Neutrophil (primary cell): ENCODE results near the gene PPP1R3F.

Experiments used
- H3K27ac ChIP-seq: fragments of 200-600 bp; sonication (generic); 2 replicates; pipeline ENCODE4 v1.5.1; 2016; ENCODE audit warnings: mild to moderate bottlenecking, moderate library complexity
- H3K27me3 ChIP-seq: fragments of 200-600 bp; sonication (generic); 2 replicates; pipeline ENCODE4 v1.6.0; 2016; ENCODE audit warnings: mild to moderate bottlenecking
- H3K36me3 ChIP-seq: fragments of 200-600 bp; sonication (generic); 2 replicates; pipeline ENCODE4 v1.5.1; 2017
- H3K4me1 ChIP-seq, 2 experiments: fragments of 200-600 bp in 1 of 2; sonication (generic) in 1 of 2; 1 replicate in 1 of 2; 2 replicates in 1 of 2; pipeline versions ENCODE4 v1.5.1 to v1.6.1; 2013 to 2016; ENCODE audit warnings: low read depth in 1 of 2, low read length in 1 of 2, mild to moderate bottlenecking in 1 of 2, moderate library complexity in 1 of 2; ENCODE audit not compliant: control insufficient read depth in 1 of 2, insufficient read depth in 1 of 2
- H3K4me3 ChIP-seq, 2 experiments: fragments of 200-600 bp in 1 of 2; sonication (generic) in 1 of 2; 1 replicate in 1 of 2; 2 replicates in 1 of 2; pipeline ENCODE4 v1.5.1; 2013 to 2016; ENCODE audit warnings: low read depth in 1 of 2, low read length in 1 of 2, mild to moderate bottlenecking in 1 of 2, moderate library complexity in 1 of 2
- H3K9me3 ChIP-seq: fragments of 200-600 bp; sonication (generic); 2 replicates; pipeline ENCODE4 v1.5.1; 2016
- CTCF ChIP-seq: fragments of 200-600 bp; sonication (generic); IDR thresholded peaks from 2 replicates; pipeline ENCODE4 v1.5.1; 2016; ENCODE audit warnings: antibody characterized with exemption

PPP1R3F gene

DNA sequence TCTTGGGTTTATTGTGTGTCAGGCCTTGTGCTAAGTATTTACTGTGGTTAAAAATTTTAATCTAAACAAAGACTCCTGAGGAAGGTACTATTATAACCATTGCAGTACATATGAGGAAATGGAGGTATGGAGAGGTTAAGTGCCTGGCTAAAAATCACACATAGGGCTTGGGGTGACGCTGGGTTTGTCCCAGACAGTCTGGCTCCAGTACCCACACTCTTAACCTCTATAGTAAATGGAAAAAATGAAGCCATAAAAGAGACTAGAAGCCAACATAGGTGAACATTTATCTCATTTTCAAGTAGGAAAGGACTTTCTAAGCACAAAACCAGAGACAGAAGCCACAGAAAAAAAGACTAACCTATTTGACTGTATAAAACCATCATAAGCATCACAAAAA lies 7.0 kb upstream of the PPP1R3F start:
- H3K4me3 ChIP-seq: no peak overlapping the region
- no peak overlapping the region for H3K27ac ChIP-seq
- no peaks in the 10 kb centered on the region for H3K36me3 ChIP-seq
- no peaks in the 10 kb centered on the region for H3K27me3 ChIP-seq
- no peaks in the 10 kb centered on the region for H3K4me1 ChIP-seq
- H3K9me3 ChIP-seq: no peaks in the 10 kb centered on the region
- TF ChIP-seq CTCF: no peak

DNA sequence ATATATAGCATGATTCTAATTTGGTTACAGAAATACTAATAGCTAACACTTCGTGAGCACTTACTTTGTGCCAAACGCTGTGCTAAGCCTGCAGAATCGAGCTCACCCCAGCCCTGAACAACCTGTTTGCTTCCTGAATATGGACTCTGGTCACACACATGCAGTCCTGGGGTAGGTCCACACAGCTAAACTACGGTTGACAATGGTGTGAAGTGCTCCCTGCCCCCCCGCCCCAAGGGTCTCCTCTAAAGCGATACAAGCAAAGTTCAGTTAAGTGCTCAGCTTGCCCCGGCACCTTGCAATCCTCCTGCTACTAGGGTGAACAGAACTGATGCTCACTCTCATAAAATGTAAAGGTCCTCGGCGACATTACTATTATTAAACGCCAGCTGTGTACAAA lies 6.0 kb upstream of the PPP1R3F start:
- peaks cover 6% of the 10 kb centered on the region in 2 experiments for H3K4me1 ChIP-seq
- H3K4me3 ChIP-seq: no peak overlapping the region
- no peaks in the 10 kb centered on the region for H3K9me3 ChIP-seq
- H3K36me3 ChIP-seq: no peaks in the 10 kb centered on the region
- no peak overlapping the region for H3K27ac ChIP-seq
- H3K27me3 ChIP-seq: no peaks in the 10 kb centered on the region
- TF ChIP-seq CTCF: no peak

GRCh38 chrX:49264460-49264859 lies 5.1 kb upstream of the PPP1R3F start, which contains the start of gene FOXP3:
Gene FOXP3, minus strand, starts transcription at chrX:49264710. Its CDS starts 6,205 bp downstream, at chrX:49258505.
- H3K4me3 ChIP-seq: no peak within 1 kb of the TSS
- H3K4me1 ChIP-seq: peaks cover 7 to 8% of the 10 kb centered on the region in 2 experiments
- no peaks in the 10 kb centered on the region for H3K36me3 ChIP-seq
- no peaks in the 10 kb centered on the region for H3K27me3 ChIP-seq
- no peak within 1 kb of the TSS for H3K27ac ChIP-seq
- TF ChIP-seq CTCF: no peak
- H3K9me3 ChIP-seq: no peaks in the 10 kb centered on the region

- peaks cover 18 to 23% of the 10 kb centered on the region in 2 experiments for H3K4me1 ChIP-seq
- no peak overlapping the region for H3K27ac ChIP-seq
- H3K36me3 ChIP-seq: no peaks in the 10 kb centered on the region
- H3K4me3 ChIP-seq: no peak overlapping the region
- no peak for TF ChIP-seq CTCF
- no peaks in the 10 kb centered on the region for H3K9me3 ChIP-seq
- no peaks in the 10 kb centered on the region for H3K27me3 ChIP-seq
Observed at GRCh38 chrX:49266523-49267445, 2.8 kb upstream of the PPP1R3F start.

GRCh38 chrX:49268702-49269009 lies 937 bp upstream of the PPP1R3F start:
- no peaks in the 10 kb centered on the region for H3K36me3 ChIP-seq
- H3K4me1 ChIP-seq: peaks cover 18 to 36% of the 10 kb centered on the region in 2 experiments
- no peaks in the 10 kb centered on the region for H3K27me3 ChIP-seq
- no peak for TF ChIP-seq CTCF
- peak overlapping the region; percentile 96 for H3K27ac ChIP-seq
- no peaks in the 10 kb centered on the region for H3K9me3 ChIP-seq
- peak overlapping the region; percentile 68 to 76 for H3K4me3 ChIP-seq
